ENCODE data around the gene ASCL5. TPM values are rescaled to one million over a fixed set of nuclear protein-coding genes. Genes with fewer than 3 reads are reported as not detected.

Gene ASCL5
- total and polyA plus RNA-seq, 2 of the 13 experiments (the other 11 are each of a cell fraction or from before 2014, with no cell fraction given), result not detected

GRCh38 chr1:201170533-201171062, 43.6 kb upstream of the ASCL5 start (continued):
- no peak for TF ChIP-seq AKNA (CRISPR knock-in tag; IDR thresholded peaks at IDR 0.05; ENCODE audit: borderline replicate concordance)
- TF ChIP-seq TBL1XR1 (IDR thresholded peaks at IDR 0.05; ENCODE audit: borderline replicate concordance, low read length, partially characterized antibody), result peak; percentile 74
- no peak for TF ChIP-seq ZNF879 (CRISPR knock-in tag; IDR thresholded peaks at IDR 0.05)
- TF ChIP-seq ARNT (IDR thresholded peaks at IDR 0.05), result no peak
- TF ChIP-seq PHB2 (IDR thresholded peaks at IDR 0.05; ENCODE audit: partially characterized antibody), result no peak
- TF ChIP-seq NCOR1 (IDR thresholded peaks at IDR 0.05; ENCODE audit: borderline replicate concordance, low read length), result peak; percentile 85; the same call in 1 of the 2 replicates
- no peak for TF ChIP-seq EHMT2 (IDR thresholded peaks at IDR 0.05; ENCODE audit: borderline replicate concordance, low read depth, low read length)
- TF ChIP-seq ZNF781 (CRISPR knock-in tag; IDR thresholded peaks at IDR 0.05; ENCODE audit: borderline replicate concordance, not compliant biosample characterization), result no peak
- TF ChIP-seq ZFP62 (CRISPR knock-in tag; IDR thresholded peaks at IDR 0.05), result no peak
- no peak for TF ChIP-seq ATAD3A (CRISPR knock-in tag; IDR thresholded peaks at IDR 0.05)
- no peak for TF ChIP-seq ZKSCAN1 (IDR thresholded peaks at IDR 0.05; ENCODE audit: low read length)
- no peak; the same call in 1 of the 2 replicates for TF ChIP-seq SP140L (CRISPR knock-in tag; IDR thresholded peaks at IDR 0.05; ENCODE audit: borderline replicate concordance)
- TF ChIP-seq ELF3 (CRISPR knock-in tag; IDR thresholded peaks at IDR 0.05), result peak; percentile 66
- 0 out of 2 replicates have a peak, but pooled peaks have one; percentile 13 for TF ChIP-seq ZNF784 (CRISPR knock-in tag; IDR thresholded peaks at IDR 0.05; ENCODE audit: borderline replicate concordance)
- no peak; the same call in 1 of the 2 replicates for TF ChIP-seq ZNF234 (CRISPR knock-in tag; conservative IDR thresholded peaks at IDR 0.05)
- TF ChIP-seq CAMTA2 (CRISPR knock-in tag; IDR thresholded peaks at IDR 0.05; ENCODE audit: borderline replicate concordance), result no peak
- TF ChIP-seq KMT2A (CRISPR knock-in tag; IDR thresholded peaks at IDR 0.05), result peak; percentile 26; the same call in 1 of the 2 replicates
- TF ChIP-seq SMAD9 (CRISPR knock-in tag; IDR thresholded peaks at IDR 0.05), result no peak
- TF ChIP-seq EZH2 (conservative IDR thresholded peaks at IDR 0.05; ENCODE audit: low read depth, low read length), result no peak
- no peak for TF ChIP-seq CREBL2 (CRISPR knock-in tag; IDR thresholded peaks at IDR 0.05; ENCODE audit: borderline replicate concordance)
- TF ChIP-seq BRCA1 (CRISPR knock-in tag; IDR thresholded peaks at IDR 0.05), result 0 out of 2 replicates have a peak, but pooled peaks have one; percentile 45
- no peak; the same call in 1 of the 2 replicates for TF ChIP-seq SRF (IDR thresholded peaks at IDR 0.05; ENCODE audit: low read depth, low read length)
- TF ChIP-seq TCF12 (IDR thresholded peaks at IDR 0.05), result no peak
- TF ChIP-seq TCF12 (CRISPR knock-in tag; IDR thresholded peaks at IDR 0.05), result no peak; the same call in 1 of the 2 replicates
- TF ChIP-seq ZNF274 (CRISPR knock-in tag; IDR thresholded peaks at IDR 0.05), result no peak
- no peak for TF ChIP-seq AGO1 (IDR thresholded peaks at IDR 0.05; ENCODE audit: low read depth, low read length, poor library complexity, severe bottlenecking)
- TF ChIP-seq ZNF878 (CRISPR knock-in tag; IDR thresholded peaks at IDR 0.05), result peak; percentile 75; the same call in 1 of the 2 replicates
- TF ChIP-seq SSRP1 (CRISPR knock-in tag; IDR thresholded peaks at IDR 0.05), result 0 out of 2 replicates have a peak, but pooled peaks have one; percentile 10
